HG03439 (cell line): ENCODE data around the gene SERPINA9.

Experiments
- ATAC-seq: cut with Tn5 transposase; IDR thresholded peaks from one replicate; pipeline ENCODE4 v1.9.1; 2021; ENCODE audit warnings: mild to moderate bottlenecking, moderate library complexity; ENCODE audit not compliant: unreplicated experiment

SERPINA9 gene

DNA sequence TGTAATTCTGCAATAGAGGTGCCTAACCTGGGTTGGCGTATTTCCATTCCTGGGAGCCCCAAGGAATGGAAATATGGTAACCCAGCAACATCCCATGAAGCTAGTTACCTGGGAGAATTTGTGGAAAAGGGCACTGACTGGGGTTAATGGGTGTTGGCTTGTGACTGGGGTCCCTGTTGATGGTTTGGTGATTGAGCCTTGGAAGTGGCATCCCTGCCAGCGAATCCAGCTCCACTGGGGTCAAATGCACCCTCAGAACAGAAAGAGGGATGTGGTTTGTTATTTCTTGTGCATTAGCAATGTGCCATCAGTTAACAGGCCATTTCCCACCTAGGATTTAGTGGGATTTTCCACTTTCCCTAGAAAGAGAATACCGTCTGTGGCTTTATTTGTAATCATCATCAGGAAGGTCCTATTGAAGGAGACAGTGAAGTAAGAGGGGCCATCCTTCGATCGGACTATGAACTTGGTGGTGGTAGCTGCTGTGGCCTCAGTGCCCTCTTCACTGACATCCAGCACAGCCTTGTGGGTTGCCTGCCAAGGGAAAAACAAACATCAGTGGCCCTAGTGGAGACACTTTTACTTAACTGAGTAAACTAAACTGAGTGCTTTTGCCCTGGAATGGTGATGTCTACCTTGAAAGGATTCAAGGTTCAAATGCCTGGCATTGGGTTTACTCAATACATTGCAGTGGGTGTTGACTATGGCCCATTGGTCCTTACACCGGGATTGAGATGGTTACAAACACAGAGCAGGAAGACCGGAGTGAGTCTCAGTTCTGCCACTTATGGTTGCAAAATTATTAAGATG lies 13.0 kb downstream of the SERPINA9 start:
- ATAC-seq = no peak

DNA sequence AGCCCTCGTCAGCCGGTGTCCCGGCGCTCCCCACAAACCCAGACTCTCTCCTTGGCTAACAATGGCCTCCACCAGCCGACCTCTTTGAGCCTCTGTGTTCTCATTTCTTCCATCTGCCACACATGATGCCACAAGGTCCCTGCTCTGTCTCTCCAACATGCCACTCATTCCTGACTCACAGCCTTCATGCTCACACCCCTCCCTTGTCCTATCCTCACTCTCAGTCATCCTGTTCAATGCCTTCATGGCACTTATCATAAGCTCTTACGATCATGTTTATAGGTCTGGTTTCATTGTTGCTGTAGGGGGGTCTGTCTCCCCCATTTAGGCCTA lies 13.8 kb downstream of the SERPINA9 start:
- no peak for ATAC-seq

DNA sequence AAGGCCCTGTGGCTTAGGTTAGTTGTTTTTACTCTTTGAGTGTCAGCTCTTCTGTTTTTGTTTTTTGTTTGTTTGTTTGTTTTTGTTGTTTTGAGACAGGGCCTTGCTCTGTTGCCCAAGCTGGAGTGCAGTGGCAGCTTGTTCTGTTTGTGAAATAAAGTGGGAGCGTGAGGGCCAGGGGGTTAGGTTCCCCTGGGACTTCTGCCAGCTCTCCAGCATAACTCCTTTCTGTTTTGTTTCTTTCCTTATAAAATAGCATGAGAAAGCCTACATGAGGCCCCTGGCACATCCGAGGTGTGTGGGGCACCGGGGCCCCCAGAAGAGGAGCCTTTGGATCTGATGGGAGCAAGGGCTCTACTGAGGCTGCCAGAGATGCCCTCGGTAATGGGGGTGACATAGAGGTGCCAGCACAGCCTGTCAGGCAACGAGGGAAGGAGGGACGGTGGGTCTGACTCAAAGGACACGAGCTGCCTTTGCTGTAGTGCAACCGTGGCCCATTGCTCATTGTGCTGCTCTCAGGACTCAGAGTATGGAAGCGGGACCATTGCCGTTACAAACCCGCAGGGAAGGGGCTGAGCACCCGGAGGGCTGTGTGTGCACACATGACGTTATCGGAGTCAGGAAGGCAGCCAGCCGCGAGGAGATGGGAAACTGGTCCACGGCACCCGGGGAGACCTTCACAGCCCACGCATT lies 14.3 kb downstream of the SERPINA9 start:
- ATAC-seq = no peak

DNA sequence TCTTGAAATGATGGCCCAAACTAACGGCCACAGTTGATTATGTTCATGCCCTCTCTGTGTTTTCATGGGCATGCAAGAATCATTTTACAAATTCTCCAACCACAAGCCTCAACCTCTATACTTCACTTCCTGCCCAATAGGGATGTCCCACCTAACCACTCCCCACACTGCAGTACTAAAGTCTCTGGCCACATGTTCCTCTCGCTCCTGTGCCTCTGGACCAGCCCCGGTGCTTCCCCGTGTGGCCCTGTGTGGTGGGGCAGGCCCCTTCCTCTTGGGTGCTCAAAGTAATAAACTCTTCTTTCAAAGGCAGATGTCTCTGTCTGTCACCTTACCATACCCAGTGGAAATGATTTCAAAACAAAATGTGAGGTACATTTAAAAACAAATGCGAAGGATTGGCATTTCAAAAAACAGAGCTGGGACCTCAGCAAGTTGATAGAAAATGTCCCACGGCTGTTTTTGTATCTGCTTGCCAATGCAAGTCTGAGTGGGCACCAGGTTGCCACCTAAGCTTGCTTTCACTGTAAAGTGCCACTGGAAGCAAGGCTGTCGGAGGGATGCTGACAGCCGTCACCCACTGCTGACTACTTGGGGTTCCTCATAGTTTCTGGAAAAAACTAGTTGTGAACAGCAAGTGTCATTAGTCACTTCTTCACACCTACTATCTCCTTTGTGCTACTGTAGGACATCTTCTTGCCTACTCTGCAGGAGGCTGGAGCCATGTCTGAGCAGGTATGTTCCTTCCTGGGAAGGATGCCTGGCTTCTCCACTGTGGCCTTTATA lies 15.2 kb downstream of the SERPINA9 start:
- no peak for ATAC-seq

DNA sequence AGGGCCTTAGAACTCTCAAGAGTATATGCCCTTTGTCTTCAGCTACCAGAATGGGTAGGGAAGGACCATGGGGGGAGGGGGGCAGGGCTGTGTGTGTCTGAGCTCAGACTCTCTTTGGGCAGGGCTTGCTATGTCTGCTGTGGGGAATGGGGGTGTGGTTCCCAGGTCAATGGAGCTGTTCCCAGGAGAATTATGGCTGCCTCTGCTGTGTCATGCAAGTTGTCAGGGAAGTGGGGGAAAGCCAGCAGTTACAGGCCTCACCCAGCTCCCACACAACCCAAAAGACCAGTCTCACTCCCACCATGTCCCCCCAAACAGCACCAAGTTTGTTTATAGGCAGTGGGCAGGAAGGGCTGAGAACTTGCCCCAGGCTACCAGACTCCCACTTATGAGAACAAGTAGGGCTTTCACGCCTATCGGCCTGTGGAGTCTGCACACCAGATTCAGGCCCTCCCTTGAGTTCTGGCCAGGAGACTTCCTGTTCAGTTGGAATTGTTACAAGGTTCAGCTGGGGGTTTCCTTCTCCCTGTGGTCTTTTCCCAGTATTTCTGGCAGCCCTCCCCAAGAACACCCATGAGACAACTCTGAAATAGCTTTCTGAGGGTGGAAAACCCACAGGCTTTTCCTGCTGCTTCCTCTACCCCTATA lies 17.3 kb downstream of the SERPINA9 start:
- no peak for ATAC-seq

DNA sequence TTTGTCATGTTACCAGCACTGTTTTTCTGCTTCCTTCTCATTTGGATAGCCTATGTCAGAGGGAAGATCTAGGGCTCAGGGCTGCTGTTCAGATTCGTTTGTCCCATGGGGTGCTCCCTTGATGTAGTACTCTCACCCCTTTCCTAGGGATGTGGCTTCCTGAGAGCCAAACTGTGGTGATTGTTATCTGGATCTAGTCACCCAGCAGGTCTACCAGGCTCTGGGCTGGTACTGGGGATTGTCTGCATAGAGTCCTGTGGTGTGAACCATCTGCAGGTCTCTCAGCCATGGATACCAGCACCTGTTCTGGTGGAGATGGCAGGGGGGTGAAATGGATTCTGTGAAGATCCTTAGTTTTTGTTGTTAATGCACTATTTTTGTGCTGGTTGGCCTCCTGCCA lies 17.9 kb downstream of the SERPINA9 start:
- ATAC-seq = no peak

DNA sequence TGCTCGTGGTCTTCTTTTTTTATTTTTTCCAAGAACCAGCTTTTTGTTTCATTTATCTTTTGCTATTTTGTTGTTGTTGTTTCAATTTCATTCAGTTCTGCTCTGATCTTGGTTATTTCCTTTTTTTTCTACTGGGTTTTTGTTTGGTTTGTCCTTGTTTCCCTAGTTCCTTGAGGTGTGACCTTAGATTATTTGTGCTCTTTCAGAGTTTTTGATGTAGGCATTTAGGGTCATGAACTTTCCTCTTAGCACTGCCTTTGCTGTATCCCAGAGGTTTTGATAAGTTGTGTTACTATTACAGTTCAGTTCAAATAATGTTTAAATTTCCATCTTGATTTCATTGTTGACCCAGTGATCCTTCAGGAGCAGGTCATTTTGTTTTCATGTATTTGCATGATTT lies 20.1 kb downstream of the SERPINA9 start:
- ATAC-seq = no peak

DNA sequence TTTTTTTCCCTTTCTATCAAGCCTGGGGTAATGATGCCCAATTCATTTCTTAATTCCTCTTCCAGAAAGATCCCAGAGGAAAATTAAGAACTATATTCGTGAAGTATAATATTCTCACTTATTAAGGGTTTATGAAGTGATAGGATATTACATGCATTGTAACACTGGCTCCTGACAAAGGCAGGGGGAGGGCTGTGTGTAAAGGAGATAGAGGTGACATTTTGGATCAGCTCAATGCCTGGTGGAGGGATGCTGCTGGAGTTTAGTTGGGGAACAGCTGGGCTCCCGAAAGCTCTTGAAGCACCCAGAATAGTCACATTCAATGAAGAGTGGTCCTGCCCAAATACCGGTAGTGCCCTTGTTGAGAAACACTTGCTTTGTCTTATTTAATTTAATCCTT lies 24.2 kb downstream of the SERPINA9 start:
- ATAC-seq = no peak

DNA sequence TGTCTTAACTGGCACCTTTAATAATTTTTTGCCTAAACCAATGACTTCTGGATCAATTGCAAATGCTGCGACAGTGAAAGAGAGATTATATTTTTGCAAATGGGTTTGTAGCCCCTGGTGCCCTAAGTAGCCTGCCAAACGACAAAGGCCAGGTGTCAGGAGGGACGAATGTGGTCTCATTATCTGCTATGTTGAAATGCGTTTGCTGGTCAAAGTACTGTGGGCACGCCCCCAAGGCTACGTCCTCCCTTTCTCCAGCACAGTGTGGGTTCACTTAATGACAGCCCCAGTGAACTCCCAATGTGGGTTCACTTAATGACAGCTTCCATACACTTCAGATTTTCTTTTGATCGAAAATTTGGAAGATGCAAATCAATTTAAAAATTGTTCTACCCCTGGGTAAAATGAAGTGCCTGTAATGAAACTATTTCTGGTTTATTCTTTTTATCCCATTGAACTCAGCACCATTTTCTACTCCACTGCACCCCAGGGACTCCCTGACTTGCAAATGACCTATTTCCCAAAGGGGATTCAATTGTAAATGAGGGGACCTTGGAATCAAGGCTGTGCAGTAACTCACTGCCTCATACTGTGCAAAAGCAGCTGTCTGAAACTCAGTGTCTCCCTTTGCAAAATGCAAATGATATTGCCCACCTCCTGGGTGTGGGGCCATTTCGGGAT lies 24.8 kb downstream of the SERPINA9 start:
- no peak for ATAC-seq

DNA sequence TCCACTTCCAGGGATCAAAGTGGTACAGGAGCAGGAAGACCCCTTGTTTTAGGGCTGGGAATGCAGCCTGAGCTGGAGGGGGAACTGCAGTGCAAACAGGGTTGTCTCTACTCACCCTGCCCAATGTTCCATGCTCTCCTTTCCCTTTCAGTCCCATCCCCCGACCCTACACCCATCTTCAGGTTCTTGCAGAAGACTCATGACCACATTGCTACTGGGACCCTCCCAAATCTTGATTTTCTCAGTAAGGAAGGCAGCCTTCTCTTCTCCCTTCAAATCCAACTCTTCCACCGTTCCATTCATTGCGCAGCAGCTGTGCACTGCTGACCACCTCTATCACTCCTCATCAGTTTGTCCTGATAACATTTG lies 25.3 kb downstream of the SERPINA9 start:
- ATAC-seq = no peak

DNA sequence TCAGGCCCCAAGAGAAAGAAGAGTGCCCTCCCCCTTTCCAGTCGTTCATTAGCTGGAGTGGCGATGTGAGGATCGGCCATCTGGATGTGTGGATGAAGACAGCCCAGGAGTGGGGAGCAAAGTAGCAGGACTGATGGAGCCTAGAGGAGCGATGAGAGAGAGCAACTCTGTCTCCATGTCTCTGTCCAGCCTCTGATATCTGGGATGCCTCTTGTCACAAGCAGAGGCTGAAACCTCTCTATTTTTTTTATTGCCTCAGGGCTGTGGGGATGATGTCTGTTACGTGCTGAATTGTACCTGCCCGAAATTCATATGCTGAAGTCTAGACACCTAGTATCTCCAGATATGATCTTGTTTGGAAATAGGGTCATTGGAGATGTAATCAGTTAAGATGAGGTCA lies 26.1 kb downstream of the SERPINA9 start:
- no peak for ATAC-seq

DNA sequence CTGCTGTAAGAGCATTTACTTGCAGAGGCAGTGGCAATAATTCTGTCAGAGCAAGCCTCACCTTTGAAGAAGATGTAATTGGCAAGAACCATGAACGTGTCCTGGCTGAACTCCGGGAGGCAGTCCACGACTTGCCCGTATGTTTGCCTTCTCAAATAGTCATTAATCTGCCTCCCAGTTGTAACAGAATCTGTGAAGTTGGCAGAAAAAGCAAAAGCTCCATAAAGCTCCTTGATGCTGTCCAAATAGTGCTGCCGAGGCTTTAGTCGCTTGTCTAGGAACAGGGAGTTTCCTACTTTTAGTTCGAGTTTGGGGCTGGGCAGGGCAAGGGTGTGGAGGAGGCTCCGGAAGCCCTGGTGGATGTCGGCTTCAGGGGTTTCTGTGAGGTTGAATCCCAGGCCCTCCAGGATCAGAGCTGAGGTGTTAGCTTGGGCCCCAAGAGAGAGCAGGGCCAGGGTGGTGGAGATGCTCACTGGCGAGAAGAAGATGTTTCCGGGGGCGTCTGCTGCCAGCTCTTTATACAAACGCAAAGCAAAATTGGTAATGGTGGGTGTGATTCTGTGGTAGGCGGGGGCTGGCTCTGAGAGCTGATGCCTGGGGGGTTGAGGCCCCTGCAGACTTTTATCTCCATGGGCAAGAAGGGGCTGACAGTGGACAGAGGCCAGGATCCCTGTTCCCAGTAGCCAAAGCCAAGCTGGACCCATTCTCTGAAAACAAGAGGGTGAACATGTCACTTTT lies 27.8 kb downstream of the SERPINA9 start:
- no peak for ATAC-seq

DNA sequence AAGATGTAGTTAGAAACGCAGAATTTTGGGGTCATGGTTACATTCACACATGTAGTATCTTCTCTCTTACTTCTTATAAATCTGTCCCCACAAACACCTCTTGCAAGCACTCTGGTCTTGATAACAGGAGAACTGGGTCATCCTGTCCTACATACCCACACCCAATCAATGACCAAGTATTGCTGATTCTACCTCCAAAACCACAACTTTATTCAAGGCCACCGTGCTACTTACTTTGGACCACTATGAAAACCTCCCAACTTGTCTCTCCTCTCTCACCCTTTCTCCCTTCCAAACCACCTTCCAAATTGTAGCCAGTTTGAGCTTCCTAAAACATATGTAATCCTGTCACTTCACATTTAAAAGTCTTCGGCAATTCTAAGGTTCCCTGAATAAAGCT lies 28.8 kb downstream of the SERPINA9 start:
- no peak for ATAC-seq

DNA sequence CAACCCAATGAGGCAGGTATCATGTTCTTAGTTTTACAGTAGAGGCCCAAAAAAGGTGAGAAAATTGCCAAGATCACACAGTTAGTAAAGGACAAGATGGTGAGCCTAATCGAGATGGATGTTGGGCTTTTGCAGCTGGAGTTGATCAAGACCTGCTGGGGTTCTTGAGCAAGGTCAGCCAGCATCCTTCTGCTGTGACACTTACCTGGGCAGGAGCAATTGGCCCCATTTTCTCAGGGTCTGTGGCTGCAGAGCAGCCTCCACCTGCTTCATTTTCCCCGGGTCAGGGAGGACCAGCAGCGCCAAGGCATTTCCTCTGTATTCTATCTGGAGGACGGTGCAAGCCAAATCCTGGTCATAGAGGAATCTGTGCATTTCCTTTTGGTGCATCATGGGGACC lies 29.9 kb downstream of the SERPINA9 start:
- no peak for ATAC-seq

DNA sequence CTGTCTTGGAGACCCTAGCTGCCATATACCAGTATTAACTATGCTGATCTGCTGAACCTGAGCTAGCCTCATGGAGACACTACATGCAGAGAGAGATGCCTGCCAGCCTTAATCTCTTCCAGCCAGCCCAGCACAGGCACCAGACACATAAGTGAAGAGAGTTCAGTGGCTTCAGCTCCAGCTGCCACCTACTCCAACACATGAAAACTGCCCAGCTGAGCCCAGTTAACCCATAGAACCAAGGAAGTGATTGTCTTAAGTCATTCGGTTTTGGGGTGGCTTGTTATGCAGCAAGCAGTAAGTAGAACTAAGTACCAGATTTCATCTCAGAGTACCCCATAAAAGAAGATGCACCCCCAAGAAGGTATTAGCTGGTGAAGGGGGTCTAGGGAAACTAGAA lies 31.0 kb downstream of the SERPINA9 start:
- ATAC-seq = no peak

DNA sequence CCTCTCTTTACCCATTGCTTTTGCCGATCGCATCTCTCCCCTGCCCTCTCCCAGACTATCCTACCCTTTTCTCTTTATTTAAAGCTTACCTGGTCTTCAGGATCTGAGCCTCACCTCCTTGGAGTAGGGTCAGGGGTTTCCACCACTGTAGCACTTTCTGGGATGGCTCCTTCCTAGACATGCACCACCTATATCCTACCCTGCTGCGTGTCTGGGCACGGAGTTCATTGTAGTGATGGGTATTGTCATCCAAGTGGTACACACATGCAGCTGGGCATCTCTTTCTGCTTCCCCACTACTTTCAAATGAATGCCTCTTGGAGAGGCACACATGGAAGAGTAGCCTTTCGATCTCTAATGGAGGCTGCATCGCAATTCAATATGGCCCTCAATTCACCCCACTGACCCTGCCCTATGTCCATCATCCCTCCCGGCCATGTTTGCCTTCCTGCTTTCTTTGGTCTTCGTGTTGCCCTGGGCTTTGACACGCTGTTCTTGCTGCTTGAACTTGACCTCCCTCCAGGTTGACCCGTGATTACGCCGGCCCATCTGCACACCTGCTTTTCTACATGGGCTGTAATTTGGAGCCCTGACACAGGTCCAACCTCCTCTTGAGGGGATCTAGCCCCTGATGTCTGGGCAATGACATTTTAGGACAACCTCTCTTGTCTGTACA lies 34.3 kb downstream of the SERPINA9 start:
- ATAC-seq = no peak

DNA sequence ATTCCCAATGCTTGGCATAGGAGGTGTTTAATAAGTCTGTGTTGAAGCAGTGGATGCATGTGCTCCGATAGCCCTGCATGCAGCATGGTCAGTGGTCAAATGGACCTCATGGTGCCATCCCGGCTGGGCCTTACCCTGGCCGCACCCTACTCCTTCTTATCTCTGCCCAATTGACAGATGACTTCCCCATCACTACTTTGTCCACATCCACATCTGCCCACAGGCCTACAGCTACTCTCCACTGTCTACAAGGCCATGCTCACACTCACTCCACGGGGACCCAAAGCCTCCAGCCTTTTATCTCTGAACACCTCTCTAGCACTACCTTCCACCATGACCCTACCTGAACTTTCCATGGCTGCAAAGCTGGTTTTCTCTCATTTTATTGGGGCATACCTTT lies 34.9 kb downstream of the SERPINA9 start:
- no peak for ATAC-seq

DNA sequence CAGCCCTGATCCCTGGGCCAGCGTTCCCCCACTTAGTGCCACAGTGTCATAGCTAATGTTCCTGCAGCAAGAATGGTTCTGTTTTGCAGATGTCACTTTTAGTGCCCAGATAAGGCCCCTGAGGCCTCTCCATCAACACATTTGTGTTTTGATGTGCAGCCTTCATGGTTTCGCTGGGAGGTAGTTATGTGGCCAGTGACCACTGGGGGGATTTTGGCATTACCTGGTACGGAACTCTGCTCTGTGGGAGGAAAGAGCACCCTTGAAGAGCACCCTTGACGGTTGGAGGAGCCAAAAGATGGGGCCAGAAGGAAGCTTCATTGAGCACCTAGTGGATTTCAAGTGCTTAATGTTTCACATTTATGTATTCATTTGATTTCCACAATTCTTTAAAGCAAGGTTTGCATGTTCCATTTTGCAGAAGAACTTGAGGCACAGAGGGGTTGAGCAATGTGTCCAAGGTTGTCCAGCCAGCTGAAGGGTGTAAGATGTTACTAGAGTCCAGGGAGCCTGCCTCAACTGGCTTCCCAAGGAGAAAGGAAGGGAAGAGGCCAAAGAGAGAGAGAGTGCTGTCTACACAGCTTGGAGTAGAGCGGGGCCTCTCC lies 36.4 kb downstream of the SERPINA9 start:
- ATAC-seq = no peak

DNA sequence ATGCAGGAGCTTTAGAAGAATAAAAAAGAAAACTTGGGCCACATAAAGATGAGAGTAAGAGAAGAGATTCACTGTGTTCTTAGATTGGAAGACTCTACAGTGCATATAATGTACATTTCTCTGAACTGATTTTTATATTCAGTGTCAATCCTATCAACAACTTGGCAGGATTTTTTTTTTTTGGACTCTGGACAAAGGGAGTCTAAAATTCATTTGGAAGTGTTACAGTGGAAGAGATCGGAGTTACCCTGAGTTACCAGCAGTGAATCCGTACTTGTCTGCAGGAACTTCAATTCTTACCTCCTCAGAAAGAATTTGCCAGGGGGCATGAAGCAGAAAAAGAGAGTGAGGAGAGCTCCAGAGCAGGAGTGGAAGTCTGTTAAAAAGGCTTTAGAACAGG lies 47.4 kb downstream of the SERPINA9 start:
- ATAC-seq = no peak
